Retinal pigment epithelial cell (primary cell): ENCODE results near the gene M6PR.
"Not testable (repeated sequence)": the region's sequence is repeated elsewhere in the genome, so short reads cannot be mapped to it uniquely, and the experiment has no call there.

ENCODE experiments used
- DNase-seq: peaks from one replicate; pipeline ENCODE4 v3.0.0-alpha.2; 2010; ENCODE audit warnings: low read depth
- H3K4me3 ChIP-seq: 2 replicates; pipeline ENCODE4 v1.5.1; 2011; ENCODE audit warnings: mild to moderate bottlenecking, low read length, control low read depth, moderate library complexity
- CTCF ChIP-seq: conservative IDR thresholded peaks from 2 replicates; pipeline ENCODE4 v1.5.1; 2011; ENCODE audit warnings: low read depth, low read length, control low read depth, inconsistent platforms

M6PR gene

GRCh38 chr12:8943565-8944186 lies 5.8 kb downstream of the M6PR start:
- no peak for DNase-seq
- no peak for TF ChIP-seq CTCF
- H3K4me3 ChIP-seq, result no peak overlapping the region

GRCh38 chr12:8941691-8942478 lies 7.6 kb downstream of the M6PR start:
- H3K4me3 ChIP-seq, result no peak overlapping the region
- no peak for DNase-seq
- TF ChIP-seq CTCF, result no peak

GRCh38 chr12:8937842-8938442 lies 11.5 kb downstream of the M6PR start:
- not testable (repeated sequence) for DNase-seq, H3K4me3 ChIP-seq

- no peak for DNase-seq
- TF ChIP-seq CTCF, result no peak
- H3K4me3 ChIP-seq, result no peak overlapping the region
These were observed 12.7 kb downstream of the M6PR start for GRCh38 chr12:8936735-8937134.

- DNase-seq, H3K4me3 ChIP-seq: not testable (repeated sequence)
These were observed 15.4 kb downstream of the M6PR start for GRCh38 chr12:8934080-8934479.

- not testable (repeated sequence) for DNase-seq, H3K4me3 ChIP-seq
These were observed 17.0 kb downstream of the M6PR start for GRCh38 chr12:8932464-8932863.

- not testable (repeated sequence) for DNase-seq, H3K4me3 ChIP-seq
These were observed 18.7 kb downstream of the M6PR start for GRCh38 chr12:8930655-8931323.

- no peak overlapping the region for H3K4me3 ChIP-seq
- TF ChIP-seq CTCF, result no peak
- DNase-seq, result no peak
These were observed 26.9 kb downstream of the M6PR start for GRCh38 chr12:8922544-8922943.

- not testable (repeated sequence) for DNase-seq, H3K4me3 ChIP-seq
These were observed 29.8 kb downstream of the M6PR start for GRCh38 chr12:8919643-8920042.
